Type B pancreatic cell (in vitro differentiated cells): Measurements from ENCODE around the gene UCHL5. TPM values are rescaled to one million over a fixed set of nuclear protein-coding genes. Genes with fewer than 3 reads are reported as not detected.

Experiments
- DNase-seq: peaks from one replicate; pipeline ENCODE4 v3.0.0; 2021; ENCODE audit warnings: mixed read lengths; ENCODE audit not compliant: unreplicated experiment; ENCODE audit errors: extremely low spot score
- H3K27ac Mint-ChIP-seq: 2 replicates; pipeline ENCODE4 v1.8.0; 2021; ENCODE audit warnings: mild to moderate bottlenecking, mixed read lengths
- H3K27me3 Mint-ChIP-seq: 2 replicates; pipeline ENCODE4 v1.8.0; 2021; ENCODE audit warnings: mixed read lengths
- H3K36me3 Mint-ChIP-seq: 2 replicates; pipeline ENCODE4 v1.8.0; 2021; ENCODE audit warnings: mixed read lengths
- H3K4me1 Mint-ChIP-seq: one replicate; pipeline ENCODE4 v1.8.0; 2021; ENCODE audit warnings: mixed read lengths; ENCODE audit not compliant: unreplicated experiment
- H3K4me3 Mint-ChIP-seq: 2 replicates; pipeline ENCODE4 v1.8.0; 2021; ENCODE audit warnings: mild to moderate bottlenecking, mixed read lengths
- H3K9me3 Mint-ChIP-seq: 2 replicates; pipeline ENCODE4 v1.8.0; 2021; ENCODE audit warnings: mixed read lengths
- total RNA-seq: library from RNA; stranded (reverse); gene quantifications from 2 replicates; pipeline ENCODE4 v1.2.1, GENCODE V29; 2021; ENCODE audit warnings: low replicate concordance
- TF ChIP-seq, protein P1 (sequence below): fragments of 200-600 bp; sonication (generic); conservative IDR thresholded peaks from 2 replicates; pipeline ENCODE4 v1.5.0; 2021; ENCODE audit warnings: antibody characterized with exemption, mild to moderate bottlenecking

Gene UCHL5
- total RNA-seq, 1 donor from 2014 or later: 31.3 TPM

DNA sequence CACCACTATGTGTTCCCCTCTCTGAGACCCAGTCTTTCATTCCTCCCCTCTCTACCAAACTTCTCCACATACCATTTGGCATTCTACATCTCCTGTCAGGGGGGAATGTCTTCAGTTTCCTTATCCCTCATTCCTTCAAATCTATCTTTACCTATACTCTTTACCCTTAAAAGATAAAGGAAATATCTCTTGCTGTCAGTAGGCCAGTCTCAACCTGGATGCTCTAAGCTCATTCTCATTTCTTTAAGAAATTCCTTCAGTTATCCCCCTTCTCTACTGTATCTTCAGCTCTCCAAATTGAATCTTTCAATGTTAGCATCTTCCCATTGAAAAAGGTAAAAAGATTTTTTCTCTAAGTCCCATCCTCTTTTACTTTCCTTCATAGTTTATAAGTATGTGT, 6.8 kb upstream of the UCHL5 start:
- no peak for DNase-seq
- Mint-ChIP-seq H3K9me3 (no peaks in the 10 kb centered on the region), H3K27me3 (no peaks in the 10 kb centered on the region), H3K4me1 (peaks cover 26% of the 10 kb centered on the region), H3K27ac (no peak overlapping the region), H3K4me3 (no peak overlapping the region), H3K36me3 (peaks cover 16% of the 10 kb centered on the region)
- TF ChIP-seq, protein P1, sequence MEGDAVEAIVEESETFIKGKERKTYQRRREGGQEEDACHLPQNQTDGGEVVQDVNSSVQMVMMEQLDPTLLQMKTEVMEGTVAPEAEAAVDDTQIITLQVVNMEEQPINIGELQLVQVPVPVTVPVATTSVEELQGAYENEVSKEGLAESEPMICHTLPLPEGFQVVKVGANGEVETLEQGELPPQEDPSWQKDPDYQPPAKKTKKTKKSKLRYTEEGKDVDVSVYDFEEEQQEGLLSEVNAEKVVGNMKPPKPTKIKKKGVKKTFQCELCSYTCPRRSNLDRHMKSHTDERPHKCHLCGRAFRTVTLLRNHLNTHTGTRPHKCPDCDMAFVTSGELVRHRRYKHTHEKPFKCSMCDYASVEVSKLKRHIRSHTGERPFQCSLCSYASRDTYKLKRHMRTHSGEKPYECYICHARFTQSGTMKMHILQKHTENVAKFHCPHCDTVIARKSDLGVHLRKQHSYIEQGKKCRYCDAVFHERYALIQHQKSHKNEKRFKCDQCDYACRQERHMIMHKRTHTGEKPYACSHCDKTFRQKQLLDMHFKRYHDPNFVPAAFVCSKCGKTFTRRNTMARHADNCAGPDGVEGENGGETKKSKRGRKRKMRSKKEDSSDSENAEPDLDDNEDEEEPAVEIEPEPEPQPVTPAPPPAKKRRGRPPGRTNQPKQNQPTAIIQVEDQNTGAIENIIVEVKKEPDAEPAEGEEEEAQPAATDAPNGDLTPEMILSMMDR: no peak

DNA sequence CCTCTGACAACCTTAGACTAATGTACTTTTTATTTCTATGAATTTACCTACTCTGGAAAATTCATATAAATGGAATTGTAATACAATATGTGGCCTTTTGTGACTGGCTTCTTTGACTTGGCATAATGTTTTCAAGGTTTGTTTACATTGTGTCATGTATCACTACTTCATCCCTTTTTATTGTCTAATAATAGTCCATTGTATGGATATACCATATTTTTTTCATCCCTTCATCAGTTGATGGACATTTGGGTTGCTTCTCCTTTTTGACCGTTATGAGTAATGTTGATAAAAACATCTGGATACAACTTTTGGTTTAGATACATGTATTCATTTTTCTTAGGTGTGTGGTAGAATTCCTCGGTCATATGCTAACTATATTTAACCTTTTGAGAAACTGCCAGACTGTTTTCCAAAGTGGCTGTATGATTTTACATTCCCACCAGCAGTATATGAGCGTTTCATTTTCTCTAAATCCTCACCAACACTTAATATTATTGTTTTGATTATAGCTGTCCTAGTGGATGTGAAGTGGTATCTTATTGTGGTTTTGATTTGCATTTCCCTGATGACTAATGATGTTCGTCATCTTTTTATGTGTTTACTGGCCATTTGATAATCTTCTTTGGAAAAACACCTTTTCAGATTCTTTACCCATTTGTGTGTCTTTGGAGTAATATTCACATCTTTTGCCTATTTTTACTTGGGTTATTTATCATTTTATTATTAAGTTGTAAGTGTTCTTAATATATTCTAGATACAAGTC, 3.7 kb upstream of the UCHL5 start:
- TF ChIP-seq, protein P1: no peak
- Mint-ChIP-seq H3K27ac (no peak overlapping the region), H3K4me1 (peaks cover 24% of the 10 kb centered on the region), H3K36me3 (peaks cover 5% of the 10 kb centered on the region), H3K4me3 (no peak overlapping the region), H3K9me3 (no peaks in the 10 kb centered on the region), H3K27me3 (no peaks in the 10 kb centered on the region)
- no peak for DNase-seq

DNA sequence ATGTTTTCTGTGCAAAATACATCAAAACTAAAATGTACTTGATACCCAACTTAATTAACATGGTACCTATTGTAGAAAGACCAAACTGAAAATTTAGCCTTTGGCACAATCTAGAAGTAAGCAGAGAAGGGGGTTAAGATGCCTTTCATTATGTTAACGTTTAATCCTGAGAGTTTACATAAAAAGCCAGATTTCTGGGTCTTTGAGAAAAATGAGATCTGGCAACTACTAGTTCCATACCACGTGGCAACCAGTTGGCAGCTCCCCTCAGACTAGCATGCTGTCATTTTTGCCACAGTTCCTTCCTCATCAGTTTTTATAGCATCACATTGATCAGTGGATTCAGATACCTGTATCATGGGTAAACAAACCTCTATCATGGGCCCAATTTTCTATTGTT, 1.8 kb upstream of the UCHL5 start:
- H3K27me3 Mint-ChIP-seq: no peaks in the 10 kb centered on the region
- peaks cover 24% of the 10 kb centered on the region for H3K4me1 Mint-ChIP-seq
- peaks cover 5% of the 10 kb centered on the region for H3K36me3 Mint-ChIP-seq
- TF ChIP-seq, protein P1: no peak
- H3K4me3 Mint-ChIP-seq: peak overlapping the region; percentile 98
- DNase-seq: no peak
- no peaks in the 10 kb centered on the region for H3K9me3 Mint-ChIP-seq
- peak overlapping the region; percentile 37 for H3K27ac Mint-ChIP-seq

DNA sequence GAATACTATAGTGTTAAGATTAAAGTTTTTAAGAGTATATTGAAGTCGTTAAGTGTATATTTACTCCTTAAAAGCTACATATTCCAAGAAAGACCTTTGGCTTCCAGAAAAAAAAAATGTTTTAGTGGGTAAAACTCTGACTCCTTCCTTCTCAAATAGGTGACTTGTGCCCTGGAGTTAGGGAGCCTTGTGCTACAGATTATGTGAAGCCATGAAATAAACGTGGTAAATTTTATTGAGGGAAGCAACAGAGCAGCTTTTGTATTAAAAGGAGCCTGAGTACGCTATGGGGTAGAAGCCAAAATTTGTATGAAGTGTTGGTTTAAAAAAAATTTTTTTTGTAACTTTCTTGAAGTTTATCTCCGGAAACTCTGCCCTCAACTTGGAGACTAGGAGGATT, 1.2 kb upstream of the UCHL5 start:
- peaks cover 5% of the 10 kb centered on the region for H3K36me3 Mint-ChIP-seq
- H3K4me1 Mint-ChIP-seq: peaks cover 21% of the 10 kb centered on the region
- H3K4me3 Mint-ChIP-seq: peak overlapping the region; percentile 98
- peak overlapping the region; percentile 98 for H3K27ac Mint-ChIP-seq
- TF ChIP-seq, protein P1: no peak
- no peaks in the 10 kb centered on the region for H3K27me3 Mint-ChIP-seq
- no peaks in the 10 kb centered on the region for H3K9me3 Mint-ChIP-seq
- DNase-seq: no peak

DNA sequence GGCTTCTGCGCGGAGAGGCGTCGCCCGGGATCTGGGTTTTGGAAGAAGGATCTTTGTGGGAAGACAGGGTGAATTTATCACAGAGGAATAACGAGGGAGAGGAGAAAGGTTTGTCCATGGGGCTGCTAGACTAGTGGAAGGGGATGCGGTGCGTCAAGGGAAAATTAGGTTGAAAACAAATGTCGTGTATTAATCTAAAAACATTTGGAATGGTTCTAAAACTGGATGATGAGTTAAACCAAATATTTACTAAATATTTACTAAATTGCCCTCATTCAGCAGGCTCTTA, 899 bp upstream of the UCHL5 start:
- Mint-ChIP-seq H3K36me3 (peaks cover 5% of the 10 kb centered on the region), H3K9me3 (no peaks in the 10 kb centered on the region), H3K27ac (peak overlapping the region; percentile 98), H3K4me3 (peak overlapping the region; percentile 98), H3K4me1 (peaks cover 21% of the 10 kb centered on the region), H3K27me3 (no peaks in the 10 kb centered on the region)
- TF ChIP-seq, protein P1: no peak
- no peak for DNase-seq
